HG03439 (cell line): ENCODE measurements around the gene MAGI2.
"Not testable (repeated sequence)": the region's sequence is repeated elsewhere in the genome, so short reads cannot be mapped to it uniquely, and the experiment has no call there.

Experiments
- ATAC-seq: cut with Tn5 transposase; IDR thresholded peaks from one replicate; pipeline ENCODE4 v1.9.1; 2021; ENCODE audit warnings: mild to moderate bottlenecking, moderate library complexity; ENCODE audit not compliant: unreplicated experiment

Gene MAGI2

GRCh38 chr7:78587443-78588044 is 865.9 kb downstream of the MAGI2 start:
- no peak for ATAC-seq

- no peak for ATAC-seq
Measured at GRCh38 chr7:78585980-78586379, 867.5 kb downstream of the MAGI2 start.

GRCh38 chr7:78578686-78579085 is 874.8 kb downstream of the MAGI2 start:
- no peak for ATAC-seq

- not testable (repeated sequence) for ATAC-seq
Measured at GRCh38 chr7:78577174-78577952, 876.1 kb downstream of the MAGI2 start.

GRCh38 chr7:78576236-78576635 is 877.2 kb downstream of the MAGI2 start:
- no peak for ATAC-seq

GRCh38 chr7:78571292-78571691 is 882.2 kb downstream of the MAGI2 start:
- ATAC-seq: no peak

- ATAC-seq: no peak
Measured at GRCh38 chr7:78568690-78569089, 884.8 kb downstream of the MAGI2 start.

- ATAC-seq: no peak
Measured at GRCh38 chr7:78567836-78568235, 885.6 kb downstream of the MAGI2 start.

- ATAC-seq: no peak
Measured at GRCh38 chr7:78565784-78566183, 887.7 kb downstream of the MAGI2 start.

GRCh38 chr7:78563191-78563590 is 890.3 kb downstream of the MAGI2 start:
- no peak for ATAC-seq

GRCh38 chr7:78562191-78562590 is 891.3 kb downstream of the MAGI2 start:
- ATAC-seq: no peak

- ATAC-seq: no peak
Measured at GRCh38 chr7:78558566-78558965, 894.9 kb downstream of the MAGI2 start.

- ATAC-seq: no peak
Measured at GRCh38 chr7:78543976-78544375, 909.5 kb downstream of the MAGI2 start.

- ATAC-seq: no peak
Measured at GRCh38 chr7:78542981-78543380, 910.5 kb downstream of the MAGI2 start.

- no peak for ATAC-seq
Measured at GRCh38 chr7:78542541-78542940, 910.9 kb downstream of the MAGI2 start.

GRCh38 chr7:78539825-78540224 is 913.6 kb downstream of the MAGI2 start:
- ATAC-seq: no peak

GRCh38 chr7:78535655-78536054 is 917.8 kb downstream of the MAGI2 start:
- ATAC-seq: no peak

GRCh38 chr7:78530351-78530750 is 923.1 kb downstream of the MAGI2 start:
- no peak for ATAC-seq

GRCh38 chr7:78529392-78529791 is 924.1 kb downstream of the MAGI2 start:
- ATAC-seq: no peak

- ATAC-seq: no peak
Measured at GRCh38 chr7:78528964-78529363, 924.5 kb downstream of the MAGI2 start.

GRCh38 chr7:78523930-78524329 is 929.5 kb downstream of the MAGI2 start:
- no peak for ATAC-seq

GRCh38 chr7:78521961-78522360 is 931.5 kb downstream of the MAGI2 start:
- ATAC-seq: no peak

- no peak for ATAC-seq
Measured at GRCh38 chr7:78516450-78516849, 937.0 kb downstream of the MAGI2 start.
